ENCODE data around the gene IL1RAPL1. TPM values are rescaled to one million over a fixed set of nuclear protein-coding genes. Genes with fewer than 3 reads are reported as not detected.

IL1RAPL1 gene
- total RNA-seq, 1 experiment from 2014 or later, result not detected

GRCh38 chrX:28920153-28920943 lies 333.1 kb downstream of the IL1RAPL1 start:
- no peak overlapping the region for H3K4me3 Mint-ChIP-seq (ENCODE audit: unreplicated experiment)
- no peaks in the 10 kb centered on the region for H3K9me3 Mint-ChIP-seq (ENCODE audit: unreplicated experiment)
- no peak for TF ChIP-seq CTCF (IDR thresholded peaks at IDR 0.05; ENCODE audit: unreplicated experiment)
- ChIA-PET CTCF (no interaction called here), POLR2A (no interaction called here)
- H3K36me3 Mint-ChIP-seq (ENCODE audit: insufficient read depth, unreplicated experiment), result no peaks in the 10 kb centered on the region
- H3K27ac Mint-ChIP-seq (ENCODE audit: low read depth, unreplicated experiment), result no peak overlapping the region
- intact Hi-C loops (cut with micrococcal nuclease), result no loop called here
- no TSS peak for BruUV-seq (replicated peaks)
- no peaks in the 10 kb centered on the region for H3K27me3 Mint-ChIP-seq (ENCODE audit: insufficient read depth, unreplicated experiment)
- no peak for DNase-seq (ENCODE audit: unreplicated experiment)
- H3K4me1 Mint-ChIP-seq (ENCODE audit: insufficient read depth, unreplicated experiment), result no peaks in the 10 kb centered on the region

- ChIA-PET CTCF (interaction anchor here (0.6 kb wide), 1 partner anchor 1508 kb away, joined by 3 read pairs; no protein-coding TSS in a partner anchor), POLR2A (no interaction called here)
- H3K36me3 Mint-ChIP-seq (ENCODE audit: insufficient read depth, unreplicated experiment), result no peaks in the 10 kb centered on the region
- H3K9me3 Mint-ChIP-seq (ENCODE audit: unreplicated experiment), result no peaks in the 10 kb centered on the region
- no TSS peak for BruUV-seq (replicated peaks)
- H3K27me3 Mint-ChIP-seq (ENCODE audit: insufficient read depth, unreplicated experiment), result no peaks in the 10 kb centered on the region
- intact Hi-C loops (cut with micrococcal nuclease), result no loop called here
- no peak for TF ChIP-seq CTCF (IDR thresholded peaks at IDR 0.05; ENCODE audit: unreplicated experiment)
- H3K27ac Mint-ChIP-seq (ENCODE audit: low read depth, unreplicated experiment), result no peak overlapping the region
- H3K4me1 Mint-ChIP-seq (ENCODE audit: insufficient read depth, unreplicated experiment), result no peaks in the 10 kb centered on the region
- DNase-seq (ENCODE audit: unreplicated experiment), result no peak
- H3K4me3 Mint-ChIP-seq (ENCODE audit: unreplicated experiment), result no peak overlapping the region
Measured at GRCh38 chrX:28922106-28922505, 334.9 kb downstream of the IL1RAPL1 start.

GRCh38 chrX:28946846-28947245 lies 359.6 kb downstream of the IL1RAPL1 start:
- Mint-ChIP-seq H3K27me3 (ENCODE audit: insufficient read depth, unreplicated experiment) (no peaks in the 10 kb centered on the region), H3K4me1 (ENCODE audit: insufficient read depth, unreplicated experiment) (no peaks in the 10 kb centered on the region), H3K9me3 (ENCODE audit: unreplicated experiment) (peaks cover 7% of the 10 kb centered on the region), H3K27ac (ENCODE audit: low read depth, unreplicated experiment) (no peak overlapping the region), H3K36me3 (ENCODE audit: insufficient read depth, unreplicated experiment) (no peaks in the 10 kb centered on the region), H3K4me3 (ENCODE audit: unreplicated experiment) (no peak overlapping the region)
- CTCF ChIA-PET, result no interaction called here
- DNase-seq (ENCODE audit: unreplicated experiment), result no peak
- no peak for TF ChIP-seq CTCF (IDR thresholded peaks at IDR 0.05; ENCODE audit: unreplicated experiment)
- POLR2A ChIA-PET, result no interaction called here
- BruUV-seq (replicated peaks), result no TSS peak
- intact Hi-C loops (cut with micrococcal nuclease), result no loop called here

GRCh38 chrX:28960063-28960462 lies 372.8 kb downstream of the IL1RAPL1 start:
- no peak for TF ChIP-seq CTCF (IDR thresholded peaks at IDR 0.05; ENCODE audit: unreplicated experiment)
- H3K9me3 Mint-ChIP-seq (ENCODE audit: unreplicated experiment), result no peaks in the 10 kb centered on the region
- POLR2A ChIA-PET, result no interaction called here
- intact Hi-C loops (cut with micrococcal nuclease), result no loop called here
- no TSS peak for BruUV-seq (replicated peaks)
- no peak for DNase-seq (ENCODE audit: unreplicated experiment)
- H3K4me1 Mint-ChIP-seq (ENCODE audit: insufficient read depth, unreplicated experiment), result no peaks in the 10 kb centered on the region
- CTCF ChIA-PET, result no interaction called here
- no peaks in the 10 kb centered on the region for H3K36me3 Mint-ChIP-seq (ENCODE audit: insufficient read depth, unreplicated experiment)
- no peaks in the 10 kb centered on the region for H3K27me3 Mint-ChIP-seq (ENCODE audit: insufficient read depth, unreplicated experiment)
- no peak overlapping the region for H3K4me3 Mint-ChIP-seq (ENCODE audit: unreplicated experiment)
- H3K27ac Mint-ChIP-seq (ENCODE audit: low read depth, unreplicated experiment), result no peak overlapping the region

Data from MCF 10A (cell line).